ENCODE results near the gene GPR137.

GPR137 gene

GRCh38 chr11:64267207-64267945 is 18.3 kb upstream of the GPR137 start:
- no peak overlapping the region for H3K4me3 Mint-ChIP-seq

DNA sequence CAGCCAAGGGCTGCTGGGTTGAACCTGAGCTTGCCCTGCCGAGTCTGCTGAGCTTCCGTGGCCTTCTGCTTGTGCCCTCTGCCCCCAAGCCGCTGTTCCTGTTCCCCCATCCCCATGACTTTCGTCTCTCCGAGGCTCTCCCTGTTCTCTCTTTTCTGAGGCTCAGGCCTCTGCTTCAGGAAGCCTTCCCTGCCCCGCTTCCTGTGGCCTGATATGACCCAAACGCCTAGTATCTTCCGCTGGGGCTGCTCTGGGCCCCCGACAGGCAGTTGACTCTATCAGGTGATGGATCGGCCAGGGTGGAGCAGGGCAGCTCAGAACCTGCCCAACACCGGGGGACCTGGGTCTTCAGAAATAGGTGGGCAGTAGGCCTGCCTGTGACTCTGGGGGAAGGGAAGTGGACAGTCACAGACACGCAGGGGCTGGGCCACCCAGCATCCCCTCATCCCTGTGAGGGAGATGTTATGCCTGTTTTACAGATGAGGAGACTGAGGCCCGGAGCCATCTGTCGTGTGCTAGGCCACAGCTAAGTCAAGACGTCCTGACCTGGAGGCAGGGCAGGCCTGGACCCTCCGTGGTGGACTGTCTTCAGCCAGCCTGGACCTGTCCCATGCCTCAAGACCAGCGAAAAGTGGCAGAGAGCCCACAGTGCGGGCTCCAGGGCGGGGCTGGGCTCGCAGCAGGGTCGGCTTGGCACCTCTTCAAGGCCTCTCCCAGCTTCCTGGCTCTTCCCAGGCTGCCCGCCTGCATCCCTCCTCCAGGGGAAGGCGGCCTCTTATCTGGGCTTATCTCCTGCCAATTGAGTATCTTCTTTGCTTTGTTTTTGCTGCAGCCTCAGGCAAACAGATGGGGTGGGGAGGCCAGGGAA is 17.4 kb upstream of the GPR137 start:
- Mint-ChIP-seq H3K27ac (peak overlapping the region; percentile 93), H3K4me3 (peak overlapping the region; percentile 97), H3K9me3 (no peaks in the 10 kb centered on the region), H3K4me1 (peaks cover 34% of the 10 kb centered on the region), H3K27me3 (no peaks in the 10 kb centered on the region), H3K36me3 (peaks cover under 1% of the 10 kb centered on the region)
- no peak for ATAC-seq

More at GRCh38 chr11:64267207-64267945, 18.3 kb upstream of the GPR137 start:
- Mint-ChIP-seq H3K4me1 (peaks cover 34% of the 10 kb centered on the region), H3K27ac (peak overlapping the region; percentile 93), H3K27me3 (no peaks in the 10 kb centered on the region), H3K9me3 (no peaks in the 10 kb centered on the region), H3K36me3 (peaks cover 9% of the 10 kb centered on the region)
- no peak for ATAC-seq

DNA sequence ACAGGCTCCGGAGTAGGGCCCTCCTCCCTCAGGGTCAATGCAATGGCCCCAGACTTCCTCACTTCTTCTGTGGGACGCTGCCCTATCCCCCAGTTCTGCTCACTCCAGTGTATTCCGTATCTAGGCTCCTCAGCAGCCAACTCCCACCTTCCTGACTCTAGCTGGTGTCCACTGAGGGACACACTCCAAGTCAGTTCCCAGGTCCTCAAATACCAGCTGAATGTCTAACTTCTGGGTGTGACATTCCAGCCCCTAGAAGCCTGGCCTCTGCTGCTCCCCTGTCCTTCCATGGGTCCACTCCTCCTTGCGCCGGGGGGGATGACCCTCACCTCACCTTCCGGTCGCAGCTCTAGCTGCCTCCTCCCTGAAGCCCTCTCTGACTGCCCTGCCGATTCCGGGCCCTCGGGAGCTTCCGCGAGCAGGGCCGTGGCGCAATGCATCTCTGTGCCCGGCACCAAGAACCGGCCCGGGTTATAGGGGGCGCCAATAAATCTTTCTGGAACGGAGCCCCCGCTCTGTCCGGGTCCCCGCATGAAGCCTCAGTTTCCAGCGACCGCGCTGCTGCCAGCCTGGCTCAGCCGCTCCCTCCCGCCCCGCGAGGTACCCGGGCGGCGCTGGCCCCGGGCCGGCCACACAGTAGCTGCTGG is 16.6 kb upstream of the GPR137 start:
- H3K36me3 Mint-ChIP-seq, result no peaks in the 10 kb centered on the region
- H3K4me3 Mint-ChIP-seq, result peak overlapping the region; percentile 97
- peaks cover 34% of the 10 kb centered on the region for H3K4me1 Mint-ChIP-seq
- ATAC-seq, result peak; percentile 14
- no peaks in the 10 kb centered on the region for H3K27me3 Mint-ChIP-seq
- H3K9me3 Mint-ChIP-seq, result no peaks in the 10 kb centered on the region
- H3K27ac Mint-ChIP-seq, result peak overlapping the region; percentile 93

GRCh38 chr11:64269540-64270220 is 16.0 kb upstream of the GPR137 start:
- H3K9me3 Mint-ChIP-seq, result no peaks in the 10 kb centered on the region
- peaks cover 34% of the 10 kb centered on the region for H3K4me1 Mint-ChIP-seq
- peak overlapping the region; percentile 97 for H3K4me3 Mint-ChIP-seq
- no peaks in the 10 kb centered on the region for H3K36me3 Mint-ChIP-seq
- no peaks in the 10 kb centered on the region for H3K27me3 Mint-ChIP-seq
- H3K27ac Mint-ChIP-seq, result peak overlapping the region; percentile 93
- peak; percentile 89 for ATAC-seq

DNA sequence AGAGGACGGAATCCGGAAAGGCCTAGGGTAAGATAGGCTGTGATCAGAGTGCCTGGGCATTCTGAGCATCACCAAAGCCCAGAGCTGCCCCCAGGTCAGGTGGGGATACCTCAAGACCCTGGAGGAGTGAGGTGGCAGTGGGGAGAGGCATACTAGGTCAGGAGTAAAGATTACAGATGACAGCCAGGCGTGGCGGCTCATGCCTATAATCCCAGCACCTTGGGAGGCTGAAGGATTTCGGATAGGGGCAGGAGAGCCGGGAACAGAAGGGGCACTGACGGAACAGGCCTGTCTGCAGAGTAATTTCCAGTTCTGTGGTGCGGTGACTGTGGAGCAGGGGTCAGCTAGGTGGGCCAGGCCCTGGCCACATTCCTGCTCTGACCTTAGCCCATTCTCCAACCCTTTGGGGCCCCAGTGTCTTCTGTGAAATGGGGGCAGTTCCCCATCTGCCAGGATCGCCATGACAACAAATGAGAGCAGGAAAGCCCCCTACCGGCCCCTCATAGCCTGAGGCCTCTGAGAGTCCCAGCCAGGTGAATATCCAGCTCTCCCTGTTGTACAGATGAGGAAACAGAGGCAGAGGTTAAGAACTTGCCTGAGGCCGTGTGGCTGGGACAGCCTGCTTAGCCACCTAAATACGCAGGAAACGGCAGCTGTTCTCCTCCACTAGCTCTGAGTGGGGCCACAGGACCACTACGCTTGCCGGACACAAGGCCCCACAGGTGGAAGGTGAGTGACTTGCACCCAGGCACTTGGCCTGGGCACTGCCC is 10.4 kb upstream of the GPR137 start:
- no peak for ATAC-seq
- peaks cover 14% of the 10 kb centered on the region for H3K4me1 Mint-ChIP-seq
- no peaks in the 10 kb centered on the region for H3K9me3 Mint-ChIP-seq
- no peaks in the 10 kb centered on the region for H3K27me3 Mint-ChIP-seq
- no peak overlapping the region for H3K27ac Mint-ChIP-seq
- no peak overlapping the region for H3K4me3 Mint-ChIP-seq
- peaks cover 8% of the 10 kb centered on the region for H3K36me3 Mint-ChIP-seq

GRCh38 chr11:64275841-64276240 is 9.8 kb upstream of the GPR137 start:
- H3K9me3 Mint-ChIP-seq, result no peaks in the 10 kb centered on the region
- no peak overlapping the region for H3K4me3 Mint-ChIP-seq
- peaks cover 8% of the 10 kb centered on the region for H3K36me3 Mint-ChIP-seq
- no peak overlapping the region for H3K27ac Mint-ChIP-seq
- ATAC-seq, result no peak
- no peaks in the 10 kb centered on the region for H3K27me3 Mint-ChIP-seq
- H3K4me1 Mint-ChIP-seq, result peaks cover 10% of the 10 kb centered on the region

DNA sequence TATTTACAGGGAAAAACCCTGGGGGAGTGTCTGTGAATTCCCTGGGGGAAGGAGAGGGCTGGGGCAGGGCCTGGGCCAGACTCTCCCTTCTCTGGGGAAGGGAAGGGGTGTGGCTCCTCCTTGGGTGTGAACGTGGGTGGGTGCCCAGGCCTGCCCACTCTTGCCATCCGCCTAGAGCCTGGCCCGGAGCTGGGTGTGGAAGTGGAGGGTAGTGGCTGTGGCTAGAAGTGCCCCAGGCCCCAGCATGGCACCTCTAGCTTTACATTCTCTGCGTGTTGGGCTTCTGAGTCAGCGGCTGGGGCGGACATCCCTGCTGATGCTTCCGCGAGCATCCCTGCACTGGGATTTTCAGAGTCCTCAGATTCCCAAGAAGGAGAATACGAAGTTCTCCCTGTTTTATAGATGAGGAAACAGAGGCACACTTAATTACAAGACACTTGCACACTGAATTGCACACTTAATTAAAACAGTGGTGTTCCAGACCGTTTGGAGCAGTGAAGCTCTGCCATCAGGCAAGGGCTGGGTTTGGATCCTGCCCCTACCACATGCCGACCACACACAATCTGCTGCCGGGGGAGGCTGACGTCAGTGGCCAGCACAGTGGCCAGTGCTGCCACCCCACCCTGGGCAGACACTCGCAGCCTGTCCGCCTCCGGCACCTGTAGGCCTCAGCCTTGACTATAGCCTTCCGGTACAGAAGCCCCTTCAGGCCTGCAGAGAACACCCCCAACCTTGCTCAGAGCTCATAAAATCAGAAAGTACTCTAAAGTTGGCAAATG is 8.8 kb upstream of the GPR137 start:
- Mint-ChIP-seq H3K4me1 (peaks cover 8% of the 10 kb centered on the region), H3K9me3 (no peaks in the 10 kb centered on the region), H3K4me3 (no peak overlapping the region), H3K27ac (peak overlapping the region; percentile 22), H3K27me3 (no peaks in the 10 kb centered on the region), H3K36me3 (peaks cover 17% of the 10 kb centered on the region)
- no peak for ATAC-seq

- no peaks in the 10 kb centered on the region for H3K27me3 Mint-ChIP-seq
- no peaks in the 10 kb centered on the region for H3K9me3 Mint-ChIP-seq
- peaks cover 18% of the 10 kb centered on the region for H3K4me1 Mint-ChIP-seq
- H3K27ac Mint-ChIP-seq, result no peak overlapping the region
- no peak for ATAC-seq
- no peak overlapping the region for H3K4me3 Mint-ChIP-seq
- H3K36me3 Mint-ChIP-seq, result peaks cover 26% of the 10 kb centered on the region
Observed at GRCh38 chr11:64278576-64279190, 7.0 kb upstream of the GPR137 start.

- Mint-ChIP-seq H3K9me3 (no peaks in the 10 kb centered on the region), H3K4me1 (peaks cover 35% of the 10 kb centered on the region), H3K4me3 (no peak overlapping the region), H3K27me3 (no peaks in the 10 kb centered on the region), H3K27ac (no peak overlapping the region), H3K36me3 (peaks cover 26% of the 10 kb centered on the region)
- ATAC-seq, result no peak
Observed at GRCh38 chr11:64281957-64282770, 3.5 kb upstream of the GPR137 start.

- no peaks in the 10 kb centered on the region for H3K27me3 Mint-ChIP-seq
- no peaks in the 10 kb centered on the region for H3K9me3 Mint-ChIP-seq
- H3K4me3 Mint-ChIP-seq, result peak overlapping the region; percentile 66
- H3K4me1 Mint-ChIP-seq, result peaks cover 35% of the 10 kb centered on the region
- H3K36me3 Mint-ChIP-seq, result peaks cover 26% of the 10 kb centered on the region
- peak overlapping the region; percentile 93 for H3K27ac Mint-ChIP-seq
- ATAC-seq, result no peak
Observed at GRCh38 chr11:64283092-64283491, 2.6 kb upstream of the GPR137 start.

DNA sequence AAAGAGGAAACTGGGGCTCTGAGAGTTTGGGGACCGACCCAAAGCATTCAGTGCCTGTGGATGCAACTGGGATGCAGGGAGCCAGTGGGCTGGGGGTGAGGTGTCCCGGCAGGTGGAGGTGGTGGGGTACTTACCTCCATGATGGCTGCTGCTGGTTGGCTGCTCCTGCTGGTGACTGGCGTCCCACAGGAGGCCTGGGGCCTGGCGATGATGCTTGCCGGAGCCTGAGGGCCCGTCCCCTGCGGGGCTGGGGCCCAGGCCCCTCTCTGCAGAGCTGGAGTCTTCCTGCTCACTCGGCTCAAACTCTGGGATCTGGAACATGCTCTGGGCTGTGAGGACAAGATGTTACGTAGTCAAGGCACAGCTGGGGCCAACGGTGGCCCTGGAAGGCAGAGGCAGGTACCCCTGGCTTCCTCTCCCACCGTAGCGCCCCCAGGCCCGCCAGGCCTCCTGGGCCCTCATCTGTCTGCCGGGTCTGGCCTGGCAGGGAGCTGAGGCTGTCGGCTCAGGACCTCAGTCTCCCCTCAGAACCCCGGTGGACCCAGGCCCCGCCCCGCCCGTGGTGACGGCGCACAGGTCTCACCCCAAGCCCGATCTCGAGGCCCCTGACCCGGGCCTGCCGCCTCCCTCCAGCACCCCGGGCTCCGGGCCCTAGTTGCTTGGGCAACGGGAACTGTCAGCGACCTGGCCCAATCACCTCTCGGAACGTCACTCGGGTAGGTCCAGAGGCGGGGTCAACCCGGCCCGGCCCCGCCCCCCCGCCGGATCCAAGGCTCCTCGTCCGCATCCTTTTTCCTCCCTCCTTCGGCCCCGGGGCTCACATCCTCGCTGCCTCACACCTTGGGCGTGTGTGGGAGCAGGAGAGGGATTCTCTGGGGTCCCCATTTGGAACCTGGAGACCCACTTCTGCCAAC is 1.3 kb upstream of the GPR137 start, which contains the start of gene BAD:
TSS of gene BAD (minus strand) at position 618 of the 914 bp plus-strand sequence. CDS start at position 321, 297 bp downstream.
- ATAC-seq, result peak; percentile 90
- Mint-ChIP-seq H3K27me3 (no peaks in the 10 kb centered on the region), H3K9me3 (no peaks in the 10 kb centered on the region), H3K36me3 (peaks cover 27% of the 10 kb centered on the region), H3K4me3 (peak within 1 kb of the TSS; percentile 94), H3K4me1 (peaks cover 35% of the 10 kb centered on the region), H3K27ac (peak within 1 kb of the TSS; percentile 93)

All from stimulated activated memory B cell treated with anti-CD40 and anti-IgM and Interleukin-4, amounts not matched to agents 10 μg/mL and 1 μg/mL and 100 μg/mL, for 72 hours (primary cell).